Measurements from ENCODE around the gene DLST.

- TF ChIP-seq POLR2A (IDR thresholded peaks at IDR 0.05) (no peak), CTCF (IDR thresholded peaks at IDR 0.05) (no peak)
These were observed 26.0 kb downstream of the DLST start for GRCh38 chr14:74907744-74908143.
